GM23338 (cell line): ENCODE data around the gene FMC1. TPM values are rescaled to one million over a fixed set of nuclear protein-coding genes. Genes with fewer than 3 reads are reported as not detected.

Source experiments
- ATAC-seq: fragments of 200-7000 bp; cut with Tn5 transposase; 3 replicates; pipeline ENCODE4 v1.9.1; 2020
- DNase-seq: peaks from one replicate; pipeline ENCODE4 v3.0.0-alpha.2; 2015; ENCODE audit warnings: low spot score
- H2AFZ ChIP-seq: fragments of 200-600 bp; sonication (generic); 2 replicates; pipeline ENCODE4 v1.8.0; 2016; ENCODE audit warnings: antibody characterized with exemption, mild to moderate bottlenecking, moderate library complexity
- H3F3A ChIP-seq: fragments of 200-600 bp; sonication (generic); replicated peaks from 2 replicates; pipeline ENCODE4 v1.8.0; 2017; ENCODE audit warnings: antibody characterized with exemption, mixed run types, low read depth
- H3K27ac ChIP-seq: fragments of 200-600 bp; sonication (generic); 2 replicates; pipeline ENCODE4 v1.6.1; 2016; ENCODE audit warnings: low read depth
- H3K27me3 ChIP-seq: fragments of 200-600 bp; sonication (generic); 2 replicates; pipeline ENCODE4 v1.8.0; 2016; ENCODE audit warnings: mild to moderate bottlenecking, mixed run types, moderate library complexity; ENCODE audit not compliant: insufficient read depth
- H3K36me3 ChIP-seq: fragments of 200-600 bp; sonication (generic); 2 replicates; pipeline ENCODE4 v1.8.0; 2016; ENCODE audit warnings: mild to moderate bottlenecking; ENCODE audit not compliant: insufficient read depth
- H3K4me1 ChIP-seq: fragments of 200-600 bp; sonication (generic); 2 replicates; pipeline ENCODE4 v1.8.0; 2016; ENCODE audit warnings: mild to moderate bottlenecking, moderate library complexity; ENCODE audit not compliant: insufficient read depth
- H3K4me2 ChIP-seq: fragments of 200-600 bp; sonication (generic); 2 replicates; pipeline ENCODE4 v1.7.1; 2017; ENCODE audit warnings: mixed run types
- H3K4me3 ChIP-seq: fragments of 200-600 bp; sonication (generic); 2 replicates; pipeline ENCODE4 v1.6.1; 2016; ENCODE audit warnings: mixed run types
- H3K79me2 ChIP-seq: fragments of 200-600 bp; sonication (generic); replicated peaks from 2 replicates; pipeline ENCODE4 v1.8.0; 2017; ENCODE audit warnings: mild to moderate bottlenecking; ENCODE audit not compliant: insufficient read depth
- H3K9me2 ChIP-seq: fragments of 200-600 bp; sonication (generic); 2 replicates; pipeline ENCODE4 v1.8.0; 2017; ENCODE audit not compliant: insufficient read depth
- H4K20me1 ChIP-seq: fragments of 200-600 bp; sonication (generic); replicated peaks from 2 replicates; pipeline ENCODE4 v1.8.0; 2017; ENCODE audit warnings: mild to moderate bottlenecking; ENCODE audit not compliant: insufficient read depth
- H3K27ac Mint-ChIP-seq: 2 replicates; pipeline ENCODE4 v1.8.0; 2020; ENCODE audit warnings: inconsistent platforms, mild to moderate bottlenecking, moderate library complexity, mixed read lengths
- H3K27me3 Mint-ChIP-seq: 3 replicates; pipeline ENCODE4 v1.8.0; 2022; ENCODE audit warnings: low read depth, mild to moderate bottlenecking, moderate library complexity, mixed read lengths, inconsistent platforms; ENCODE audit not compliant: insufficient read depth, poor library complexity
- H3K36me3 Mint-ChIP-seq: 3 replicates; pipeline ENCODE4 v1.8.0; 2021; ENCODE audit warnings: low read depth, mild to moderate bottlenecking, inconsistent platforms, moderate library complexity, mixed read lengths
- H3K4me1 Mint-ChIP-seq: 3 replicates; pipeline ENCODE4 v1.8.0; 2020; ENCODE audit warnings: mild to moderate bottlenecking, inconsistent platforms, mixed read lengths
- H3K4me3 Mint-ChIP-seq: 3 replicates; pipeline ENCODE4 v1.8.0; 2021; ENCODE audit warnings: moderate library complexity, mild to moderate bottlenecking, inconsistent platforms, mixed read lengths
- H3K9me3 Mint-ChIP-seq: 3 replicates; pipeline ENCODE4 v1.8.0; 2020; ENCODE audit warnings: moderate library complexity, mild to moderate bottlenecking, inconsistent platforms, mixed read lengths
- CREB1 ChIP-seq: fragments of 250-450 bp; sonication (Bioruptor Pico); IDR thresholded peaks from 2 replicates; pipeline ENCODE4 v1.5.0; 2020; ENCODE audit warnings: low read depth, mild to moderate bottlenecking, moderate library complexity
- EZH2 ChIP-seq: fragments of 200-600 bp; sonication (generic); IDR thresholded peaks from one replicate; pipeline ENCODE4 v1.8.0; 2017; ENCODE audit warnings: antibody characterized with exemption, mild to moderate bottlenecking, low read depth; ENCODE audit not compliant: unreplicated experiment
- EZH2phosphoT487 ChIP-seq: fragments of 200-600 bp; sonication (generic); IDR thresholded peaks from one replicate; pipeline ENCODE4 v1.8.1; 2018; ENCODE audit warnings: antibody characterized with exemption; ENCODE audit not compliant: unreplicated experiment
- JUNB ChIP-seq: IDR thresholded peaks from one replicate; pipeline ENCODE4 v1.6.1; 2016; ENCODE audit warnings: antibody characterized with exemption; ENCODE audit not compliant: unreplicated experiment
- NANOG ChIP-seq: IDR thresholded peaks from 2 replicates; pipeline ENCODE4 v1.6.1; 2016; ENCODE audit warnings: antibody characterized with exemption, borderline replicate concordance
- POLR2AphosphoS5 ChIP-seq: IDR thresholded peaks from 2 replicates; pipeline ENCODE4 v1.6.1; 2016; ENCODE audit warnings: antibody characterized with exemption, low read depth
- STAT1 ChIP-seq: IDR thresholded peaks from one replicate; pipeline ENCODE4 v1.6.1; 2016; ENCODE audit warnings: antibody characterized with exemption; ENCODE audit not compliant: unreplicated experiment
- ZNF114 ChIP-seq: fragments of 250-450 bp; sonication (Bioruptor Pico); IDR thresholded peaks from 2 replicates; pipeline ENCODE4 v1.5.0; 2020; ENCODE audit warnings: mild to moderate bottlenecking, moderate library complexity
- ZNF331 ChIP-seq: fragments of 250-450 bp; sonication (Bioruptor Pico); IDR thresholded peaks from 2 replicates; pipeline ENCODE4 v1.5.0; 2020; ENCODE audit warnings: low read depth, mild to moderate bottlenecking, moderate library complexity
- polyA plus RNA-seq: library from polyadenylated mRNA; unstranded; fragments of >200 nt; fragmentation: Nextera tagmentation; extraction: Ambion mirVana; gene quantifications from 2 replicates; pipeline ENCODE4 v1.2.1, GENCODE V29; 2016
- total RNA-seq: library from RNA; depleted of rRNA; stranded (reverse); fragments of >200 nt; shearing (Covaris generic); gene quantifications from 2 replicates; pipeline ENCODE4 v1.2.3, GENCODE V29; 2014
- TF ChIP-seq, protein P1 (sequence below): IDR thresholded peaks from one replicate; pipeline ENCODE4 v1.6.1; 2018; ENCODE audit warnings: antibody characterized with exemption; ENCODE audit not compliant: unreplicated experiment
- TF ChIP-seq, protein P2 (sequence below), 2 experiments: fragments of 200-600 bp in 1 of 2; sonication (generic) in 1 of 2; conservative IDR thresholded peaks; 2 replicates each; pipeline versions ENCODE4 v1.5.1 to v1.6.1; 2016 to 2017; ENCODE audit warnings: antibody characterized with exemption in 2 of 2, low read depth in 2 of 2, mild to moderate bottlenecking in 2 of 2, moderate library complexity in 1 of 2
- TF ChIP-seq, protein P3 (sequence below): IDR thresholded peaks from 2 replicates; pipeline ENCODE4 v1.6.1; 2016; ENCODE audit warnings: antibody characterized with exemption
- TF ChIP-seq, protein P4 (sequence below): fragments of 250-450 bp; sonication (Bioruptor Pico); IDR thresholded peaks from 2 replicates; pipeline ENCODE4 v1.5.0; 2020; ENCODE audit warnings: mild to moderate bottlenecking, moderate library complexity

Gene FMC1
- total and polyA plus RNA-seq, 2 experiments from 2014 or later = 4.8 to 70.5 TPM

DNA sequence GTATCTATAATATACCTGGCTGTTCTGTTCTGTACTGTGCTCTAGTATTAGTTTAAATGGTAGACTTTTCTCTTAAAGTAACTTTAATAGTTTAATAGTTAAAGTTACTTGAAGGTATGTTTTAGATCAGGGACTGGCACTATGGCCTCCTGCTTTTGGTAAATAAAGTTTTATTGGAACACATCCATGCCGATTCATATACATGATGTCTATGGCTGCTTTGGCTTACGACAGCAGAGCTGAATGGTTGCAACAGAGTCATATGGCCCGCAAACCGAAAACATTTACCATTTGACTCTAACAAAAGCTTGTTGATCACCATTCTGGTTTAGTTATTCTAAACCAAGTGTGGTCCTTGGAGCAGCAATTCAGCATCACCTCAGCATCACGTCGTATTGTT is 25.3 kb downstream of the FMC1 start:
- H4K20me1 ChIP-seq = peaks cover 38% of the 10 kb centered on the region
- H3K27me3 Mint-ChIP-seq = no peaks in the 10 kb centered on the region

More for the DNA sequence above, 25.3 kb downstream of the FMC1 start:
- Mint-ChIP-seq H3K36me3 (peaks cover 23% of the 10 kb centered on the region), H3K4me1 (peaks cover 50% of the 10 kb centered on the region), H3K4me3 (no peak overlapping the region), H3K27ac (no peak overlapping the region), H3K9me3 (no peaks in the 10 kb centered on the region)
- Histone ChIP-seq H3K4me3 (no peak overlapping the region), H3K27me3 (no peaks in the 10 kb centered on the region), H3K79me2 (peaks cover 100% of the 10 kb centered on the region), H3K4me1 (peaks cover 41% of the 10 kb centered on the region), H2AFZ (no peak overlapping the region), H3F3A (no peaks in the 10 kb centered on the region), H3K36me3 (no peaks in the 10 kb centered on the region), H3K4me2 (no peak overlapping the region), H3K9me2 (no peaks in the 10 kb centered on the region), H3K27ac (no peak overlapping the region)
- TF ChIP-seq EZH2phosphoT487 (no peak), CREB1 (CRISPR knock-in tag) (no peak), POLR2AphosphoS5 (no peak), EZH2 (no peak), STAT1 (no peak), NANOG (no peak), JUNB (no peak), ZNF114 (CRISPR knock-in tag) (no peak), ZNF331 (CRISPR knock-in tag) (no peak)
- TF ChIP-seq, protein P1, sequence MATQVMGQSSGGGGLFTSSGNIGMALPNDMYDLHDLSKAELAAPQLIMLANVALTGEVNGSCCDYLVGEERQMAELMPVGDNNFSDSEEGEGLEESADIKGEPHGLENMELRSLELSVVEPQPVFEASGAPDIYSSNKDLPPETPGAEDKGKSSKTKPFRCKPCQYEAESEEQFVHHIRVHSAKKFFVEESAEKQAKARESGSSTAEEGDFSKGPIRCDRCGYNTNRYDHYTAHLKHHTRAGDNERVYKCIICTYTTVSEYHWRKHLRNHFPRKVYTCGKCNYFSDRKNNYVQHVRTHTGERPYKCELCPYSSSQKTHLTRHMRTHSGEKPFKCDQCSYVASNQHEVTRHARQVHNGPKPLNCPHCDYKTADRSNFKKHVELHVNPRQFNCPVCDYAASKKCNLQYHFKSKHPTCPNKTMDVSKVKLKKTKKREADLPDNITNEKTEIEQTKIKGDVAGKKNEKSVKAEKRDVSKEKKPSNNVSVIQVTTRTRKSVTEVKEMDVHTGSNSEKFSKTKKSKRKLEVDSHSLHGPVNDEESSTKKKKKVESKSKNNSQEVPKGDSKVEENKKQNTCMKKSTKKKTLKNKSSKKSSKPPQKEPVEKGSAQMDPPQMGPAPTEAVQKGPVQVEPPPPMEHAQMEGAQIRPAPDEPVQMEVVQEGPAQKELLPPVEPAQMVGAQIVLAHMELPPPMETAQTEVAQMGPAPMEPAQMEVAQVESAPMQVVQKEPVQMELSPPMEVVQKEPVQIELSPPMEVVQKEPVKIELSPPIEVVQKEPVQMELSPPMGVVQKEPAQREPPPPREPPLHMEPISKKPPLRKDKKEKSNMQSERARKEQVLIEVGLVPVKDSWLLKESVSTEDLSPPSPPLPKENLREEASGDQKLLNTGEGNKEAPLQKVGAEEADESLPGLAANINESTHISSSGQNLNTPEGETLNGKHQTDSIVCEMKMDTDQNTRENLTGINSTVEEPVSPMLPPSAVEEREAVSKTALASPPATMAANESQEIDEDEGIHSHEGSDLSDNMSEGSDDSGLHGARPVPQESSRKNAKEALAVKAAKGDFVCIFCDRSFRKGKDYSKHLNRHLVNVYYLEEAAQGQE = no peak
- TF ChIP-seq, protein P2, sequence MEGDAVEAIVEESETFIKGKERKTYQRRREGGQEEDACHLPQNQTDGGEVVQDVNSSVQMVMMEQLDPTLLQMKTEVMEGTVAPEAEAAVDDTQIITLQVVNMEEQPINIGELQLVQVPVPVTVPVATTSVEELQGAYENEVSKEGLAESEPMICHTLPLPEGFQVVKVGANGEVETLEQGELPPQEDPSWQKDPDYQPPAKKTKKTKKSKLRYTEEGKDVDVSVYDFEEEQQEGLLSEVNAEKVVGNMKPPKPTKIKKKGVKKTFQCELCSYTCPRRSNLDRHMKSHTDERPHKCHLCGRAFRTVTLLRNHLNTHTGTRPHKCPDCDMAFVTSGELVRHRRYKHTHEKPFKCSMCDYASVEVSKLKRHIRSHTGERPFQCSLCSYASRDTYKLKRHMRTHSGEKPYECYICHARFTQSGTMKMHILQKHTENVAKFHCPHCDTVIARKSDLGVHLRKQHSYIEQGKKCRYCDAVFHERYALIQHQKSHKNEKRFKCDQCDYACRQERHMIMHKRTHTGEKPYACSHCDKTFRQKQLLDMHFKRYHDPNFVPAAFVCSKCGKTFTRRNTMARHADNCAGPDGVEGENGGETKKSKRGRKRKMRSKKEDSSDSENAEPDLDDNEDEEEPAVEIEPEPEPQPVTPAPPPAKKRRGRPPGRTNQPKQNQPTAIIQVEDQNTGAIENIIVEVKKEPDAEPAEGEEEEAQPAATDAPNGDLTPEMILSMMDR (conservative IDR thresholded peaks at IDR 0.05; ENCODE audit: low read depth in 2 of 2) = no peak
- TF ChIP-seq, protein P3, sequence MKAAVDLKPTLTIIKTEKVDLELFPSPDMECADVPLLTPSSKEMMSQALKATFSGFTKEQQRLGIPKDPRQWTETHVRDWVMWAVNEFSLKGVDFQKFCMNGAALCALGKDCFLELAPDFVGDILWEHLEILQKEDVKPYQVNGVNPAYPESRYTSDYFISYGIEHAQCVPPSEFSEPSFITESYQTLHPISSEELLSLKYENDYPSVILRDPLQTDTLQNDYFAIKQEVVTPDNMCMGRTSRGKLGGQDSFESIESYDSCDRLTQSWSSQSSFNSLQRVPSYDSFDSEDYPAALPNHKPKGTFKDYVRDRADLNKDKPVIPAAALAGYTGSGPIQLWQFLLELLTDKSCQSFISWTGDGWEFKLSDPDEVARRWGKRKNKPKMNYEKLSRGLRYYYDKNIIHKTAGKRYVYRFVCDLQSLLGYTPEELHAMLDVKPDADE = no peak
- TF ChIP-seq, protein P4, sequence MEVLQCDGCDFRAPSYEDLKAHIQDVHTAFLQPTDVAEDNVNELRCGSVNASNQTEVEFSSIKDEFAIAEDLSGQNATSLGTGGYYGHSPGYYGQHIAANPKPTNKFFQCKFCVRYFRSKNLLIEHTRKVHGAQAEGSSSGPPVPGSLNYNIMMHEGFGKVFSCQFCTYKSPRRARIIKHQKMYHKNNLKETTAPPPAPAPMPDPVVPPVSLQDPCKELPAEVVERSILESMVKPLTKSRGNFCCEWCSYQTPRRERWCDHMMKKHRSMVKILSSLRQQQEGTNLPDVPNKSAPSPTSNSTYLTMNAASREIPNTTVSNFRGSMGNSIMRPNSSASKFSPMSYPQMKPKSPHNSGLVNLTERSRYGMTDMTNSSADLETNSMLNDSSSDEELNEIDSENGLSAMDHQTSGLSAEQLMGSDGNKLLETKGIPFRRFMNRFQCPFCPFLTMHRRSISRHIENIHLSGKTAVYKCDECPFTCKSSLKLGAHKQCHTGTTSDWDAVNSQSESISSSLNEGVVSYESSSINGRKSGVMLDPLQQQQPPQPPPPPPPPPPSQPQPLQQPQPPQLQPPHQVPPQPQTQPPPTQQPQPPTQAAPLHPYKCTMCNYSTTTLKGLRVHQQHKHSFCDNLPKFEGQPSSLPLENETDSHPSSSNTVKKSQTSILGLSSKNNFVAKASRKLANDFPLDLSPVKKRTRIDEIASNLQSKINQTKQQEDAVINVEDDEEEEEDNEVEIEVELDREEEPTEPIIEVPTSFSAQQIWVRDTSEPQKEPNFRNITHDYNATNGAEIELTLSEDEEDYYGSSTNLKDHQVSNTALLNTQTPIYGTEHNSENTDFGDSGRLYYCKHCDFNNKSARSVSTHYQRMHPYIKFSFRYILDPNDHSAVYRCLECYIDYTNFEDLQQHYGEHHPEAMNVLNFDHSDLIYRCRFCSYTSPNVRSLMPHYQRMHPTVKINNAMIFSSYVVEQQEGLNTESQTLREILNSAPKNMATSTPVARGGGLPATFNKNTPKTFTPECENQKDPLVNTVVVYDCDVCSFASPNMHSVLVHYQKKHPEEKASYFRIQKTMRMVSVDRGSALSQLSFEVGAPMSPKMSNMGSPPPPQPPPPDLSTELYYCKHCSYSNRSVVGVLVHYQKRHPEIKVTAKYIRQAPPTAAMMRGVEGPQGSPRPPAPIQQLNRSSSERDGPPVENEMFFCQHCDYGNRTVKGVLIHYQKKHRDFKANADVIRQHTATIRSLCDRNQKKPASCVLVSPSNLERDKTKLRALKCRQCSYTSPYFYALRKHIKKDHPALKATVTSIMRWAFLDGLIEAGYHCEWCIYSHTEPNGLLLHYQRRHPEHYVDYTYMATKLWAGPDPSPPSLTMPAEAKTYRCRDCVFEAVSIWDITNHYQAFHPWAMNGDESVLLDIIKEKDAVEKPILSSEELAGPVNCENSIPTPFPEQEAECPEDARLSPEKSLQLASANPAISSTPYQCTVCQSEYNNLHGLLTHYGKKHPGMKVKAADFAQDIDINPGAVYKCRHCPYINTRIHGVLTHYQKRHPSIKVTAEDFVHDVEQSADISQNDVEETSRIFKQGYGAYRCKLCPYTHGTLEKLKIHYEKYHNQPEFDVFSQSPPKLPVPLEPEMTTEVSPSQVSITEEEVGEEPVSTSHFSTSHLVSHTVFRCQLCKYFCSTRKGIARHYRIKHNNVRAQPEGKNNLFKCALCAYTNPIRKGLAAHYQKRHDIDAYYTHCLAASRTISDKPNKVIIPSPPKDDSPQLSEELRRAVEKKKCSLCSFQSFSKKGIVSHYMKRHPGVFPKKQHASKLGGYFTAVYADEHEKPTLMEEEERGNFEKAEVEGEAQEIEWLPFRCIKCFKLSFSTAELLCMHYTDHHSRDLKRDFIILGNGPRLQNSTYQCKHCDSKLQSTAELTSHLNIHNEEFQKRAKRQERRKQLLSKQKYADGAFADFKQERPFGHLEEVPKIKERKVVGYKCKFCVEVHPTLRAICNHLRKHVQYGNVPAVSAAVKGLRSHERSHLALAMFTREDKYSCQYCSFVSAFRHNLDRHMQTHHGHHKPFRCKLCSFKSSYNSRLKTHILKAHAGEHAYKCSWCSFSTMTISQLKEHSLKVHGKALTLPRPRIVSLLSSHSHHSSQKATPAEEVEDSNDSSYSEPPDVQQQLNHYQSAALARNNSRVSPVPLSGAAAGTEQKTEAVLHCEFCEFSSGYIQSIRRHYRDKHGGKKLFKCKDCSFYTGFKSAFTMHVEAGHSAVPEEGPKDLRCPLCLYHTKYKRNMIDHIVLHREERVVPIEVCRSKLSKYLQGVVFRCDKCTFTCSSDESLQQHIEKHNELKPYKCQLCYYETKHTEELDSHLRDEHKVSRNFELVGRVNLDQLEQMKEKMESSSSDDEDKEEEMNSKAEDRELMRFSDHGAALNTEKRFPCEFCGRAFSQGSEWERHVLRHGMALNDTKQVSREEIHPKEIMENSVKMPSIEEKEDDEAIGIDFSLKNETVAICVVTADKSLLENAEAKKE = no peak
- DNase-seq (no peak), ATAC-seq (no peak)
